Activated CD4-positive, alpha-beta T cell treated with anti-CD3 and anti-CD28 coated beads for 36 hours (primary cell): ENCODE measurements around the gene RPS6KC1. TPM values are rescaled to one million over a fixed set of nuclear protein-coding genes. Genes with fewer than 3 reads are reported as not detected.
"Not testable (repeated sequence)": the region's sequence is repeated elsewhere in the genome, so short reads cannot be mapped to it uniquely, and the experiment has no call there.

Experiments
- ATAC-seq: fragments of 200-7000 bp; cut with Tn5 transposase; one replicate; pipeline ENCODE4 v1.10.0; 2021; ENCODE audit warnings: mild to moderate bottlenecking, moderate library complexity
- CTCF ChIA-PET: fragments of 350-600 bp; sonication (Branson Sonifier 250); formaldehyde crosslinking; loops from one replicate; lab custom pipeline; 2021; ENCODE audit warnings: antibody characterized with exemption; lab: Charles Lee
- POLR2A ChIA-PET: fragments of 350-600 bp; sonication (Branson Sonifier 250); formaldehyde crosslinking; loops from one replicate; lab custom pipeline; 2021; ENCODE audit warnings: antibody characterized with exemption, inconsistent platforms; lab: Charles Lee
- DNase-seq: peaks from one replicate; pipeline ENCODE4 v3.0.0-alpha.2; 2020
- H3K27ac Mint-ChIP-seq: one replicate; pipeline ENCODE4 v1.8.0; 2021; ENCODE audit warnings: mixed read lengths
- H3K27me3 Mint-ChIP-seq: one replicate; pipeline ENCODE4 v1.8.0; 2021; ENCODE audit warnings: mixed read lengths
- H3K36me3 Mint-ChIP-seq: one replicate; pipeline ENCODE4 v1.8.0; 2021; ENCODE audit warnings: low read depth, mixed read lengths
- H3K4me1 Mint-ChIP-seq: one replicate; pipeline ENCODE4 v1.8.0; 2021; ENCODE audit warnings: mixed read lengths
- H3K4me3 Mint-ChIP-seq: one replicate; pipeline ENCODE4 v1.8.0; 2021; ENCODE audit warnings: mild to moderate bottlenecking, moderate library complexity, mixed read lengths
- H3K9me3 Mint-ChIP-seq: one replicate; pipeline ENCODE4 v1.8.0; 2021; ENCODE audit warnings: low read depth, mixed read lengths
- intact Hi-C, 2 experiments: fragments of 100-400 bp; cut with DNase I in 1 of 2; cut with micrococcal nuclease in 1 of 2; formaldehyde crosslinking; loops; one replicate each; pipeline versions ENCODE4 v1.14.2 to v1.15.1; 2022 to 2024; cut with DNase I, micrococcal nuclease
- total RNA-seq, 2 experiments: library from RNA; stranded (reverse); gene quantifications; one replicate each; pipeline ENCODE4 v1.2.3, GENCODE V29; 2021

RPS6KC1 gene
- total RNA-seq, 2 experiments from 2014 or later = 4.9 to 5.7 TPM

GRCh38 chr1:213027024-213027423 lies 24.0 kb upstream of the RPS6KC1 start:
- H3K27ac Mint-ChIP-seq, intact Hi-C loops, DNase-seq, H3K9me3 Mint-ChIP-seq, H3K4me1 Mint-ChIP-seq, H3K4me3 Mint-ChIP-seq, ATAC-seq, H3K36me3 Mint-ChIP-seq, POLR2A ChIA-PET: not testable (repeated sequence)
- H3K27me3 Mint-ChIP-seq = peaks cover 33% of the 10 kb centered on the region
- CTCF ChIA-PET = interaction anchor here (1.7 kb wide), 1 partner anchor 9 kb away, joined by 4 read pairs; no protein-coding TSS in a partner anchor

GRCh38 chr1:213032651-213033050 lies 18.4 kb upstream of the RPS6KC1 start:
- ChIA-PET CTCF (interaction anchor here (0.5 to 1.5 kb wide), 5 partner anchors 12 to 1267 kb away, joined by 3 to 4 read pairs (median 3); no protein-coding TSS in a partner anchor), POLR2A (no interaction called here)
- no peaks in the 10 kb centered on the region for H3K36me3 Mint-ChIP-seq
- H3K4me1 Mint-ChIP-seq = no peaks in the 10 kb centered on the region
- DNase-seq (no peak), ATAC-seq (no peak)
- H3K4me3 Mint-ChIP-seq = no peak overlapping the region
- H3K27me3 Mint-ChIP-seq = peaks cover 43% of the 10 kb centered on the region
- intact Hi-C loops = no loop called here
- H3K27ac Mint-ChIP-seq = no peak overlapping the region
- H3K9me3 Mint-ChIP-seq = no peaks in the 10 kb centered on the region

DNA sequence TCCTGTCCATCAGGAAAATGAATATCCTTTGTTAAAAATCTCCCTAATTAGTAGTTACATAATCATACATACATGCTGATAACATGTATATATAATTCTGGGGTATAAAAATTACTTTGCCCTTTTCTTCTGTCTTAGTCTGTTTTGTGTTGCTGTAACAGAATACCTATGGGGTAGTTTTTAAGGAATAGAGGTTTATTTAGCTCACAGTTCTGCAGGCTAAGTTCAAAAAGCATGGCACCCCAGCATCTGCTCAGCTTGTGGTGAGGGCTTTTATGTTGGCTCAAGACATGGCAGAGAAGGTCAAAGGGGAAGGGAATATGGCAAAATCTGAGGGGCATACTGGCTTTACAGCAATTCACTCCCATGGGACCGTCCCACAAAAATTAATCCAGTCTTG lies 16.3 kb upstream of the RPS6KC1 start:
- H3K27me3 Mint-ChIP-seq = peaks cover 40% of the 10 kb centered on the region
- H3K27ac Mint-ChIP-seq = no peak overlapping the region
- H3K4me3 Mint-ChIP-seq = no peak overlapping the region
- DNase-seq (no peak), ATAC-seq (no peak)
- H3K4me1 Mint-ChIP-seq = no peaks in the 10 kb centered on the region
- POLR2A ChIA-PET = no interaction called here
- H3K36me3 Mint-ChIP-seq = no peaks in the 10 kb centered on the region
- H3K9me3 Mint-ChIP-seq = no peaks in the 10 kb centered on the region
- intact Hi-C loops = no loop called here
- CTCF ChIA-PET = no interaction called here

DNA sequence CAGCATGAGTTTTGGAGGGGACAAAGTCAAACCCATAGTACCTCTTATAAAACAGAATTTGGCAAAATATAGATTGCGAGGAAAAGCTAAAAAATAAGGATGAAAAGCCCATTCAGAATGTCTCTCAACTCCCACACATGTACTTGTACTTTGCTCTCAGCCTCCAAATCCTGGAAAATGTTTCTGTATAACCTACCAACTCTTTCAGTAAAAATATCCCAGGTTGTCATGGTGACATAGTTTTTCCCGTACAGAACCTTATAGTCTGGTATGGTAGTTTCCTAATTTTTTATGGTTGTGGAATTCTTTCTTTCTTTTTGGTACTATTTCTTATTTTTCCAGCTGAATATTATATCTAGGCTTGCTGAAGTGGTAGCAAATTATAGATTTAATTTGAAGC lies 15.5 kb upstream of the RPS6KC1 start:
- H3K9me3 Mint-ChIP-seq = no peaks in the 10 kb centered on the region
- ChIA-PET CTCF (interaction anchor here (1.6 kb wide), 1 partner anchor 9 kb away, joined by 4 read pairs; no protein-coding TSS in a partner anchor), POLR2A (no interaction called here)
- no peak for DNase-seq
- H3K36me3 Mint-ChIP-seq = no peaks in the 10 kb centered on the region
- ATAC-seq = no peak
- no peak overlapping the region for H3K27ac Mint-ChIP-seq
- peaks cover 33% of the 10 kb centered on the region for H3K27me3 Mint-ChIP-seq
- H3K4me3 Mint-ChIP-seq = no peak overlapping the region
- intact Hi-C loops = no loop called here
- H3K4me1 Mint-ChIP-seq = no peaks in the 10 kb centered on the region

GRCh38 chr1:213041443-213041842 lies 9.6 kb upstream of the RPS6KC1 start:
- ChIA-PET POLR2A (no interaction called here), CTCF (interaction anchor here (0.6 kb wide), 1 partner anchor 413 kb away, joined by 4 read pairs; no protein-coding TSS in a partner anchor)
- Mint-ChIP-seq H3K27me3 (peaks cover 6% of the 10 kb centered on the region), H3K4me1 (peaks cover 4% of the 10 kb centered on the region), H3K36me3 (no peaks in the 10 kb centered on the region), H3K9me3 (no peaks in the 10 kb centered on the region), H3K4me3 (no peak overlapping the region), H3K27ac (no peak overlapping the region)
- DNase-seq (no peak), ATAC-seq (no peak)
- intact Hi-C loops = no loop called here

GRCh38 chr1:213045321-213046226 lies 5.5 kb upstream of the RPS6KC1 start:
- H3K27ac Mint-ChIP-seq, intact Hi-C loops, ATAC-seq, DNase-seq, CTCF ChIA-PET, H3K27me3 Mint-ChIP-seq, POLR2A ChIA-PET, H3K4me3 Mint-ChIP-seq, H3K36me3 Mint-ChIP-seq: not testable (repeated sequence)
- H3K9me3 Mint-ChIP-seq = peaks cover 10% of the 10 kb centered on the region
- peaks cover 15% of the 10 kb centered on the region for H3K4me1 Mint-ChIP-seq

DNA sequence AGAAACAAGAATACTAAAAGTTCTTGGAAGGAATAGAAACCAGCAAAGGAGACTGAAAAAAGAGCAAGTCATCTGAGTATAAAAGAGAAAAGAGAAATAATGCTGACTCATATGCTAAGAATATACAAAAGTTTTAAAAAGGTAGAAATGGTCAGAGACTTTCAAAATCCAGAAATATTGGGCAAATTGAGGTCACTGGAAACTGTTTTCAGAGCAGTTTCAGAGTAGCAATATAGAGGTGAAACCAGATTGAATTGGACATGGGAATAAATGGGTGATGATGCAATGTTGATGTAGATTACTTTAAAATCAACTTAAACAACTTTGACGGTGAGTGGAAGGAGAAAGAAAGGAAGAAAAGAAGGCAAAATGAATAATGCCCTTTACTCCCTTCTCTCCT lies 1.8 kb upstream of the RPS6KC1 start:
- Mint-ChIP-seq H3K9me3 (peaks cover 12% of the 10 kb centered on the region), H3K36me3 (peaks cover 7% of the 10 kb centered on the region), H3K27me3 (peaks cover 9% of the 10 kb centered on the region), H3K4me3 (no peak overlapping the region), H3K4me1 (peaks cover 23% of the 10 kb centered on the region), H3K27ac (no peak overlapping the region)
- ATAC-seq (no peak), DNase-seq (no peak)
- intact Hi-C loops = no loop called here
- POLR2A ChIA-PET = no interaction called here
- CTCF ChIA-PET = no interaction called here

- no peak for DNase-seq
- Mint-ChIP-seq H3K4me1 (peaks cover 27% of the 10 kb centered on the region), H3K27me3 (peaks cover 9% of the 10 kb centered on the region), H3K9me3 (peaks cover 12% of the 10 kb centered on the region), H3K36me3 (peaks cover 7% of the 10 kb centered on the region), H3K4me3 (peak overlapping the region; percentile 82), H3K27ac (peak overlapping the region; percentile 93)
- peak; percentile 37 for ATAC-seq
- ChIA-PET CTCF (interaction anchor here (0.6 to 1.0 kb wide), 4 partner anchors 30 to 933 kb away, joined by 3 to 4 read pairs (median 4); no protein-coding TSS in a partner anchor), POLR2A (no interaction called here)
- intact Hi-C loops = loop anchor here (1.0 to 5.0 kb wide), 6 partner anchors 20 to 484 kb away; partner anchors contain the start of genes ANGEL2 (in 2 of the 2), NSL1 (in 2 of the 2), TATDN3 (in 2 of the 2) and FLVCR1 (in 1 of the 2)
Measured at GRCh38 chr1:213050745-213051126, 305 bp upstream of the RPS6KC1 start.

GRCh38 chr1:213051881-213052202 lies 801 bp downstream of the RPS6KC1 start:
- H3K4me3 Mint-ChIP-seq = peak overlapping the region; percentile 82
- DNase-seq = no peak
- peaks cover 12% of the 10 kb centered on the region for H3K9me3 Mint-ChIP-seq
- intact Hi-C loops = loop anchor here (1.0 to 5.0 kb wide), 6 partner anchors 18 to 485 kb away; partner anchors contain the start of genes ANGEL2 (in 2 of the 2), NSL1 (in 2 of the 2), TATDN3 (in 2 of the 2) and FLVCR1 (in 1 of the 2)
- POLR2A ChIA-PET = no interaction called here
- H3K36me3 Mint-ChIP-seq = peaks cover 7% of the 10 kb centered on the region
- peaks cover 9% of the 10 kb centered on the region for H3K27me3 Mint-ChIP-seq
- ATAC-seq = no peak
- H3K27ac Mint-ChIP-seq = peak overlapping the region; percentile 87
- CTCF ChIA-PET = interaction anchor here (0.6 to 1.4 kb wide), 3 partner anchors 10 to 353 kb away, joined by 3 to 4 read pairs (median 3); no protein-coding TSS in a partner anchor
- peaks cover 27% of the 10 kb centered on the region for H3K4me1 Mint-ChIP-seq

DNA sequence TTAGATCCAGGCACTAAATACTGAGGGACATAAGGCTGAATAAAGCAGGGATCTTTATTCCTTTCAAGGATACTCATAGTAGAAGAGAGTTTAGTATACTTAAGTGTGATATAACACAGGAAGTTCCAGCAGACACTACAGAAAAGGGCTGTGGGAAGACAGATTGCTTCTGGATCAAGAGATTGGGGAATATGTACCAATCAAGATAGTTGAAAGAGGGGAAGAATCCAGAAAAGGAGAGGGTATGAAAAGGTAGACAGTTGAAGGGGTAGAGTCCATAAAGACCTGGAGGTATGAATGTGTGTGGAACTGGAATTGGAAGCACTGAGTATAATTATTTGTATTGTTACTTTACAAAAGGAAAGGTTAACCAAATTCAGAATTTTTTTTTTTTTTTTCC lies 2.4 kb downstream of the RPS6KC1 start:
- CTCF ChIA-PET = no interaction called here
- H3K27ac Mint-ChIP-seq = no peak overlapping the region
- peaks cover 5% of the 10 kb centered on the region for H3K27me3 Mint-ChIP-seq
- peaks cover 7% of the 10 kb centered on the region for H3K36me3 Mint-ChIP-seq
- POLR2A ChIA-PET = no interaction called here
- intact Hi-C loops = loop anchor here in 1 of 2 experiments (5.0 kb wide), 1 partner anchor 261 kb away; the partner anchor contains the start of genes NSL1 and TATDN3
- peaks cover 27% of the 10 kb centered on the region for H3K4me1 Mint-ChIP-seq
- ATAC-seq = no peak
- H3K4me3 Mint-ChIP-seq = no peak overlapping the region
- peaks cover 12% of the 10 kb centered on the region for H3K9me3 Mint-ChIP-seq
- no peak for DNase-seq

DNA sequence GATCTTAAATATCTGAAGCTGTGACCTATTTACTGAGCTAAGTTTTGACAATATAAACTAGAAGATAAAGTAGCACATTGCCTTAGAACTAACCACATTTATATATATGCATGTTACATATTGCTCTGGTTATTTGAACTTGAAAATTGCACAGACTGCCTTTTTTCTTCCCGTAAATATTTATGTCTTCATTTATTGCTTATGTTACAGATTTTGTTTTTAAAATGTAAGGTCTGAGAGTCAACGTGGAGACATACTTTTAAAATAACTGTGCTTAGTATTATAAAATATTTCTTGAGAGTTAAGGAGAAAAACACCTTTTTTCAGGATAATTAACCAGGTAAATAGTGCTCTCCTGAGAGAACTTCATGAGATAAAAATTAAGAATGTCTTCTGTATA lies 3.1 kb downstream of the RPS6KC1 start:
- H3K9me3 Mint-ChIP-seq = peaks cover 11% of the 10 kb centered on the region
- no peak for ATAC-seq
- CTCF ChIA-PET = interaction anchor here (0.5 kb wide), 1 partner anchor 138 kb away, joined by 3 read pairs; no protein-coding TSS in a partner anchor
- intact Hi-C loops = loop anchor here in 1 of 2 experiments (5.0 kb wide), 1 partner anchor 262 kb away; the partner anchor contains the start of genes NSL1 and TATDN3
- POLR2A ChIA-PET = no interaction called here
- peaks cover 2% of the 10 kb centered on the region for H3K27me3 Mint-ChIP-seq
- peaks cover 25% of the 10 kb centered on the region for H3K4me1 Mint-ChIP-seq
- peaks cover 7% of the 10 kb centered on the region for H3K36me3 Mint-ChIP-seq
- DNase-seq = no peak
- H3K27ac Mint-ChIP-seq = no peak overlapping the region
- no peak overlapping the region for H3K4me3 Mint-ChIP-seq
